GM12878 (cell line): ENCODE data around the gene KCNQ1. TPM values are rescaled to one million over a fixed set of nuclear protein-coding genes. Genes with fewer than 3 reads are reported as not detected.

Experiments
- ATAC-seq: fragments of 200-7000 bp; cut with Tn5 transposase; 3 replicates; pipeline ENCODE4 v1.9.1; 2020; ENCODE audit warnings: mild to moderate bottlenecking, moderate library complexity
- BruUV-seq: library from RNA; stranded (reverse); fragments of 400-500 nt; replicated peaks from 2 replicates; lab custom pipeline; 2021; lab: Mats Ljungman, UMichigan
- CTCF ChIA-PET: fragments of 300-600 bp; sonication (Branson Sonifier 250); formaldehyde crosslinking; extraction: SDS; loops from one replicate; lab custom pipeline; 2021; ENCODE audit warnings: inconsistent platforms; lab: Yijun Ruan, JAX
- POLR2A ChIA-PET: fragments of 350-600 bp; formaldehyde crosslinking; extraction: SDS; loops from one replicate; lab custom pipeline; 2021; ENCODE audit warnings: inconsistent platforms; lab: Charles Lee
- RAD21 ChIA-PET: fragments of 300-600 bp; sonication (Branson Sonifier 250); formaldehyde crosslinking; loops from one replicate; lab custom pipeline; 2023; ENCODE audit warnings: antibody characterized with exemption; ENCODE audit not compliant: unreplicated experiment; lab: Charles Lee
- SMC1A ChIA-PET: fragments of 300-600 bp; sonication (Branson Sonifier 250); formaldehyde crosslinking; loops from one replicate; lab custom pipeline; 2023; ENCODE audit not compliant: unreplicated experiment, uncharacterized antibody; lab: Charles Lee
- DNase-seq: peaks from one replicate; pipeline ENCODE4 v3.0.0-alpha.2; 2011; ENCODE audit warnings: low read depth, low spot score
- FAIRE-seq: peaks from 3 replicates; lab custom pipeline; 2011; peaks lifted over from hg19 to GRCh38; lab: Jason Lieb, UNC
- H2AFZ ChIP-seq: 2 replicates; pipeline ENCODE4 v1.6.0; 2011; ENCODE audit warnings: low read depth, low read length, control low read depth; ENCODE audit not compliant: control insufficient read depth
- H3K27ac ChIP-seq: 2 replicates; pipeline ENCODE4 v1.5.1; 2011; ENCODE audit warnings: control low read depth; ENCODE audit not compliant: control insufficient read depth, insufficient read depth
- H3K27me3 ChIP-seq, 2 experiments: replicated peaks in 1 of 2; 2 replicates each; pipeline versions ENCODE4 v1.6.0 to v1.6.1; 2011; ENCODE audit warnings: low read length in 1 of 2; ENCODE audit not compliant: control insufficient read depth in 2 of 2, insufficient read depth in 2 of 2
- H3K36me3 ChIP-seq, 2 experiments: 2 replicates each; pipeline ENCODE4 v1.5.1; 2011; ENCODE audit warnings: low read length in 1 of 2; ENCODE audit not compliant: control insufficient read depth in 2 of 2, insufficient read depth in 2 of 2
- H3K4me1 ChIP-seq: 2 replicates; pipeline ENCODE4 v1.6.1; 2011; ENCODE audit warnings: mild to moderate bottlenecking, low read length, moderate library complexity, mixed read lengths; ENCODE audit not compliant: control insufficient read depth, insufficient read depth
- H3K4me2 ChIP-seq: 2 replicates; pipeline ENCODE4 v1.6.0; 2011; ENCODE audit warnings: control low read depth; ENCODE audit not compliant: control insufficient read depth, insufficient read depth
- H3K4me3 ChIP-seq: fragments of 200-600 bp; sonication (generic); 2 replicates; pipeline ENCODE4 v1.5.1; 2016
- H3K79me2 ChIP-seq: 2 replicates; pipeline ENCODE4 v1.6.0; 2011; ENCODE audit warnings: low read length; ENCODE audit not compliant: control insufficient read depth, insufficient read depth
- H3K9ac ChIP-seq: 2 replicates; pipeline ENCODE4 v1.8.0; 2011; ENCODE audit warnings: low read length, control low read depth, mixed read lengths; ENCODE audit not compliant: control insufficient read depth, insufficient read depth
- H3K9me3 ChIP-seq: replicated peaks from 3 replicates; pipeline ENCODE4 v1.5.1; 2011; ENCODE audit warnings: mild to moderate bottlenecking, low read length; ENCODE audit not compliant: control insufficient read depth, insufficient read depth
- H4K20me1 ChIP-seq: 2 replicates; pipeline ENCODE4 v1.6.0; 2011; ENCODE audit not compliant: control insufficient read depth, insufficient read depth
- BACH1 ChIP-seq: fragments of 450-650 bp; IDR thresholded peaks from 2 replicates; pipeline ENCODE4 v1.6.1; 2017; ENCODE audit warnings: mild to moderate bottlenecking, borderline replicate concordance
- CBX5 ChIP-seq: sonication (generic); IDR thresholded peaks from 2 replicates; pipeline ENCODE4 v1.6.1; 2016; ENCODE audit warnings: low read depth, moderate library complexity, mild to moderate bottlenecking, inconsistent platforms
- ESRRA ChIP-seq: IDR thresholded peaks from 2 replicates; pipeline ENCODE4 v1.6.1; 2012; ENCODE audit warnings: mild to moderate bottlenecking, low read length, improper control_type of control experiment
- MAX ChIP-seq: IDR thresholded peaks from 2 replicates; pipeline ENCODE4 v1.6.1; 2012; ENCODE audit warnings: low read depth, low read length, improper control_type of control experiment
- PML ChIP-seq: IDR thresholded peaks from 2 replicates; pipeline ENCODE4 v1.6.1; 2012; ENCODE audit warnings: low read length, inconsistent platforms
- RELA ChIP-seq: fragments of 450-650 bp; IDR thresholded peaks from 2 replicates; pipeline ENCODE4 v1.8.0; 2014; ENCODE audit warnings: borderline replicate concordance; ENCODE audit not compliant: partially characterized antibody
- ZNF24 ChIP-seq: fragments of 450-650 bp; IDR thresholded peaks from 2 replicates; pipeline ENCODE4 v1.6.1; 2017; ENCODE audit warnings: antibody characterized with exemption, mild to moderate bottlenecking
- ZNF274 ChIP-seq: IDR thresholded peaks from one replicate; pipeline ENCODE4 v1.8.0; 2011; ENCODE audit not compliant: insufficient read length, insufficient read depth
- whole genome bisulfite sequencing: methylation state at CpG from one replicate; pipeline ENCODE4 v1.1.6; 2016; ENCODE audit warnings: low lambda C conversion rate; ENCODE audit not compliant: insufficient replicate concordance, insufficient coverage; ENCODE audit errors: missing lambda C conversion rate; 5-methylcytosine and 5-hydroxymethylcytosine counted together
- in situ Hi-C: fragments of 300-500 bp; cut with MboI; formaldehyde crosslinking; loops from 9 replicates; pipeline ENCODE4 v1.14.3; 2018; ENCODE audit warnings: mixed read lengths
- intact Hi-C: fragments of 100-400 bp; cut with micrococcal nuclease; formaldehyde crosslinking; loops from one replicate; pipeline ENCODE4 v1.14.2; 2022; ENCODE audit not compliant: unreplicated experiment
- polyA plus RNA-seq, 11 experiments: library from polyadenylated mRNA; depleted of rRNA in 4 of 11; unstranded in 6 of 11; stranded (reverse) in 5 of 11; fragments of >200 nt; fragmentation: Nextera tagmentation in 4 of 11; fragmentation: Illumina TruSeq in 1 of 11; extraction: Ambion mirVana in 4 of 11; extraction: Trizol in 1 of 11; gene quantifications; 1 replicate in 1 of 11; 2 replicates in 10 of 11; pipeline versions ENCODE4 v1.2.1 to v1.2.3, GENCODE V29; 2011 to 2016; ENCODE audit warnings: inconsistent platforms in 2 of 11, missing spikeins in 2 of 11, low read depth in 1 of 11
- total RNA-seq, 4 experiments: library from RNA; depleted of rRNA in 3 of 4; stranded (reverse); fragments of >200 nt in 3 of 4; fragmentation: Illumina TruSeq in 1 of 4; extraction: Trizol in 1 of 4; gene quantifications; 2 replicates each; pipeline versions ENCODE4 v1.2.1 to v1.2.3, GENCODE V29; 2013 to 2021
- TF ChIP-seq, protein P1 (sequence below): fragments of 450-650 bp; IDR thresholded peaks from 2 replicates; pipeline ENCODE4 v1.6.1; 2014; ENCODE audit warnings: mild to moderate bottlenecking
- TF ChIP-seq, protein P2 (sequence below): fragments of 450-650 bp; IDR thresholded peaks from 2 replicates; pipeline ENCODE4 v1.6.1; 2017; ENCODE audit warnings: mild to moderate bottlenecking

The KCNQ1 gene
- total and polyA plus RNA-seq, 10 of the 15 experiments (the other 5 are each of a cell fraction or from before 2014, with no cell fraction given): 0.03 to 0.15 (median 0.12) TPM; not detected in 7

GRCh38 chr11:2725368-2726300 lies 280.8 kb downstream of the KCNQ1 start (continued):
- TF ChIP-seq, protein P1, sequence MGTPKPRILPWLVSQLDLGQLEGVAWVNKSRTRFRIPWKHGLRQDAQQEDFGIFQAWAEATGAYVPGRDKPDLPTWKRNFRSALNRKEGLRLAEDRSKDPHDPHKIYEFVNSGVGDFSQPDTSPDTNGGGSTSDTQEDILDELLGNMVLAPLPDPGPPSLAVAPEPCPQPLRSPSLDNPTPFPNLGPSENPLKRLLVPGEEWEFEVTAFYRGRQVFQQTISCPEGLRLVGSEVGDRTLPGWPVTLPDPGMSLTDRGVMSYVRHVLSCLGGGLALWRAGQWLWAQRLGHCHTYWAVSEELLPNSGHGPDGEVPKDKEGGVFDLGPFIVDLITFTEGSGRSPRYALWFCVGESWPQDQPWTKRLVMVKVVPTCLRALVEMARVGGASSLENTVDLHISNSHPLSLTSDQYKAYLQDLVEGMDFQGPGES: no peak
- TF ChIP-seq CBX5 (no peak), BACH1 (no peak), MAX (no peak)
- TF ChIP-seq, protein P2, sequence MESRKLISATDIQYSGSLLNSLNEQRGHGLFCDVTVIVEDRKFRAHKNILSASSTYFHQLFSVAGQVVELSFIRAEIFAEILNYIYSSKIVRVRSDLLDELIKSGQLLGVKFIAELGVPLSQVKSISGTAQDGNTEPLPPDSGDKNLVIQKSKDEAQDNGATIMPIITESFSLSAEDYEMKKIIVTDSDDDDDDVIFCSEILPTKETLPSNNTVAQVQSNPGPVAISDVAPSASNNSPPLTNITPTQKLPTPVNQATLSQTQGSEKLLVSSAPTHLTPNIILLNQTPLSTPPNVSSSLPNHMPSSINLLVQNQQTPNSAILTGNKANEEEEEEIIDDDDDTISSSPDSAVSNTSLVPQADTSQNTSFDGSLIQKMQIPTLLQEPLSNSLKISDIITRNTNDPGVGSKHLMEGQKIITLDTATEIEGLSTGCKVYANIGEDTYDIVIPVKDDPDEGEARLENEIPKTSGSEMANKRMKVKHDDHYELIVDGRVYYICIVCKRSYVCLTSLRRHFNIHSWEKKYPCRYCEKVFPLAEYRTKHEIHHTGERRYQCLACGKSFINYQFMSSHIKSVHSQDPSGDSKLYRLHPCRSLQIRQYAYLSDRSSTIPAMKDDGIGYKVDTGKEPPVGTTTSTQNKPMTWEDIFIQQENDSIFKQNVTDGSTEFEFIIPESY: no peak

DNA sequence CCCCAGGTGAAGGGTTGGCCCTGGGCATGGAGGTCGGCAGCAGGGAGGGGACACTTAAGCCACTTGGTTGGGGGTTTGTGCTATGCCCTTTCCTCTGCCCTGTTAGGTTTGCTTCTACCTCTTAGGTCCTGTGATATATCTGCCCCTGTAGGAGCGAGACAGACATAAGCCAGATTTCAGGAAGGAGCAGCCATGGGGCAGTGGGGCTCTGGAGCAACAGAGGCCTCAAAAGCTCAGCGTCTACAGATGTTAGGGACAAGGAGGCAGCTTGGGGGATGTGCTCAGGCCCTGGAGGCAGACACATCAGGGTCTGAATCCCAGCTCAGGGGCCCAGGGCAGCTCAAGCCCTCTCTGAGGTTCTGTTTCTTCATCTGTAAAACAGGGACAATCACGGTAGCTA lies 282.2 kb downstream of the KCNQ1 start:
- Histone ChIP-seq H3K27ac (no peak overlapping the region), H3K4me1 (no peaks in the 10 kb centered on the region), H3K9me3 (no peaks in the 10 kb centered on the region), H3K27me3 (peaks cover 0 to 3% of the 10 kb centered on the region in 2 experiments; a peak in 3 of 4 replicates), H4K20me1 (no peaks in the 10 kb centered on the region), H3K9ac (no peak overlapping the region)
- 17% methylated on average over 4 of the region's 4 CpGs for WGBS
- POLR2A ChIA-PET: no interaction called here
- no peak for TF ChIP-seq PML
- TF ChIP-seq ZNF24: no peak
- TF ChIP-seq ZNF274: no peak
- TF ChIP-seq RELA: no peak
- no peak for TF ChIP-seq ESRRA
- TF ChIP-seq, all 136 proteins: peak for 0
- H2AFZ ChIP-seq: no peak overlapping the region
- H3K4me3 ChIP-seq: no peak overlapping the region
- intact Hi-C loops (no loop called here), in situ Hi-C loops (no loop called here)
- ChIA-PET RAD21 (no interaction called here), SMC1A (no interaction called here), CTCF (no interaction called here)
- H3K36me3 ChIP-seq: no peaks in the 10 kb centered on the region
- ATAC-seq (no peak), FAIRE-seq (no peak), DNase-seq (no peak)
- H3K79me2 ChIP-seq: no peaks in the 10 kb centered on the region
- BruUV-seq: no TSS peak
- H3K4me2 ChIP-seq: no peak overlapping the region
